Fibroblast of lung (primary cell): ENCODE results near the gene ATRX.

Source experiments
- CTCF ChIP-seq, 2 donors: IDR thresholded peaks in 1 of 2; conservative IDR thresholded peaks in 1 of 2; 1 replicate in 1 of 2; 2 replicates in 1 of 2; pipeline ENCODE4 v1.5.1; 2011 to 2012; ENCODE audit warnings: low read length in 2 of 2, control low read depth in 1 of 2, inconsistent platforms in 1 of 2, low read depth in 1 of 2, mild to moderate bottlenecking in 1 of 2
- EZH2 ChIP-seq: IDR thresholded peaks from 2 replicates; pipeline ENCODE4 v1.5.1; 2012; ENCODE audit warnings: low read length, control low read depth, mild to moderate bottlenecking; ENCODE audit errors: missing control alignments

- TF ChIP-seq CTCF (conservative IDR thresholded peaks at IDR 0.05 in 1 of 2, IDR thresholded peaks at IDR 0.05 in 1 of 2; ENCODE audit: low read depth in 1 of 2, low read length in 2 of 2), result no peak
- TF ChIP-seq EZH2, result no peak
Observed at GRCh38 chrX:77595848-77596247, 190.2 kb downstream of the ATRX start.
